LoVo (cell line): Measurements from ENCODE around the gene TSPAN9.

ENCODE experiments used
- DNase-seq: peaks from one replicate; pipeline ENCODE4 v3.0.0-alpha.2; 2016; ENCODE audit warnings: low spot score

Gene TSPAN9

DNA sequence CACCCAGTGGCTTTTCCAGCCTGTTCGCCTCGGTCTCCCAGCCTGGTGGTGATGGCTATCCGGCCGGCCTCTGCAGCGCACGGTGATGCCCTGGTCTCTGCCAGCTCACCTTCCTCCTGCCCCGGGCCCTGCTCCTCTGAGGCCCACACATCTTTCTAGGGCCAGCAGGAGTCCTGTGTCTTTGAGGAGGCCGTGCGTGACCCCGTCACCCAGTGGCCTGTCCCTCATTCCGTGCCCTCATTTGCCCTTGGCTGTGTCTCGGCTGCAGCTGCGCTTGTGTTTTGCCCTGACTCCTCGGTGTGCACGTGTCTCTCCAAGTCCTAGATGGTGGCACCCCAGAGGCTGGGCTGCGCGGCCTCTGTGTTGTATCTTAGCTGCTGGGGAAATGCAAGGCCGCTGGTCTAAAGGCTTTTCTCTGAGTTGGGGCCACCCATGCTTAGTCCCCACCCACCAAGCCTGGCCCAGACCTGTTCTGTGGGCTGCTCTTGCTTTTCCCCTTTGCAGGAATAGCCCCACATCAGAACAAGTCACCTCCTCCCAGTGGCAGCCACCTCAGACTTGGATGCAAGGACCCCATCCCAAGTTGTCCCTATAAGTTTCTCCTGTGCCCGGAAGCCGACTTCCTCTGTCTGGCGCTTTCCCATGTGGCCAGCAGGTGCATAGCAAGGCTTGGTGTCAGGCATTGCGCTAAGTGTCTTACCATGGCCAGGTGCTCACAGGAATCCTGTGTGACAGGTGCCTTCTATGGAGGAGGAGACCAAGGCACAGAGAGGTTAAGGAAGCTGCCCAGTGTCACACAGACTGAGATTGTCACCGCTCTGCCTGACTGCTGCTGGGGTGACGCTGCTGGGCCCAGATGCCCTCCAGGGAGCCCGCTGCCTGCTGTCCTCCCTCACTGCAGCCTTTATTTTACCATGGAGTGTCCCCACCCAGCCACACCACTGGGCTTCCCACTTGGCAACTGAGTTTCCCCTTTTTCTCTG, 64.5 kb downstream of the TSPAN9 start:
- no peak for DNase-seq

DNA sequence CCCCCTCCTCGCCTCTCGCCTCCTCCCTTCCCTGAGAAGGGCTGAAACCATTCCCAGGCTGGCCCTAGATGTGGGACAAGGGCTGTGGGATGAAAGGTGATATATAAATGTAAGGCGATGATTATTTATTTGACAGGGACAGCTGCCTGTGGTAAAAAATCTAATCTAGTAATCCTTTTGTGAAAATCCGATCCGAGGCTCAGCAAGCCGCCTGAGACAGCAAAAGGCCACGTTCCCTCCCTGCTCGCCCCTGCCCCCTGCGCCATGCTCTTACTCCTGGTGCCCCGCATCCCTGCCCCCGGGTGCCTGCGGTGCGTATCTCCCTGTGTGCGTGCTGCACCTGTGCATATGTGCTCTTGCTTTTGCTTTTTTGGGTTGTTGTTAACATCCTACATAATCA, 65.2 kb downstream of the TSPAN9 start:
- no peak for DNase-seq

DNA sequence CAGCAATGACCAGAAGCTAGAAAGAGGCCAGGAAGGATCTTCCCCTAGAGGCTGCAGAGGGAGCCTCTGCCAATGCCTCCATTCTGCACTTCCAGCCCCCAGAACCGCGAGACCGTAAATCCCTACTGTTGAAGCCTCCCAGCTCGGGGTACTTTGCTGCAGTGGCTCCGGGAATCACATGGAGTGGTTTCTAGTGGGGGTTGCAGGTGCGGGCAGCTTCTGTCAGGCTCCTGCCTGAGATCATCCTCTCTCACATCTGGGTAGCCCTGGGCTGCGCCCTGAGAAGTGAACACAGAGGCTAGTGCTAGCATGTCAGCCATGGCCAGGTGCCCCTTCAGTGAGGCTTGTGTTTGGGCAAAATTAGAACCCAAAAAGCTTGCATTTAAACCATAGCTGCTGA, 67.3 kb downstream of the TSPAN9 start:
- DNase-seq = no peak

DNA sequence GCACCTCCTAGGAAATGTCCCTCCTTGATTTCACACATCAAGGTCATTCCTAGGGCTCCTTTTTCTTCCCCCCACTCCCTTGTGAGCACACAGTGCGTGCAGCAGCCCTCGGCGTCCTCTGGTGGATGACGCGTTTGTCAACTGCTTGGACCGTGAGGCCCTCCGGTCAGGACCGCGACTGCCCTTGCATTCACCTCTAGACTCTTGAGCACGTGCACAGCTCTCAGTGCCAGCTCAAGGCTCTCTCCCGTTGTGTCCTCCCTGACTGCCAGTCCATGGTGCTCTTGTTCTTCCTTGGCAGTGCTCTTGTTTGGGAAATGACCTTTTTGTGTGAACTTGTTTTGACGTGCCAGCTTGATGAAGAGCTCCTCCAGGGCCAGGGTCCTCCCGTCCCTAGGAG, 67.9 kb downstream of the TSPAN9 start:
- DNase-seq = no peak

DNA sequence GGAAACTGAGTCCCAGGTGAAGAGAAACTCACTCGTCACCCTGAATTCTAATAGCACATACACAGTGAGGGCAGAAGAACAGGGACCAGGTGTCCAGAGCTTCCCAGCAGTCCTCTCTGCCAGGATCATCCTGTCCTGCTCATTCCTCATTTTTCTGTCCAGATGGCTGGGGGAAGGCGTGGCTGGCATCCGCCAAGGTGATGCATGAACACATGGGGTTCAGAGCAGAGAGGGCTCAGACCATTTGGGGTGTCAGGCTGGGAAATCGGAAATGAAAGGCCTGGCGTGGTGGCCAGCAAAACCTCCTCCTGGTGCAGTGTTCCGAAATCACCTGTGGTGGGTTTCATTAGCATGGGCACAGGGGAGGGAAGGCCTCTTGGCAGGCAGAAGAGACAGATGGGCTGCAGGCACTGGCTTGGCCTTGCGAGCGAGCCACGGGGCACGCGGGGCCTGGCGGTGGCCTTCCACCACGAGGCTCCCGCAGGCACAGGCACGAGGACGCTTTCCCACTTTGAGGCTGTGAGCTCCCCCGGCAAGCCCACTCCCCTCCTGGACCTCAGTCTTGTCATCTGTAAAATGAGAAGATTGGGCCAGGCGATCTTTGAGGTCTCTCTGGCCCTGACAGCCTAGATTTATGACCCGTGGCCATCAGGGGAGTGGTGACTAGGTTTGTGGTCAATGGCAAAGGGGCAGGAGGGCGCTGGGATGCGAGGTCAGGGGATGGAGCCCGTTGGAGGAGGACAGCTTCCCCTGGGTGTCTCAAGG, 68.5 kb downstream of the TSPAN9 start:
- no peak for DNase-seq

DNA sequence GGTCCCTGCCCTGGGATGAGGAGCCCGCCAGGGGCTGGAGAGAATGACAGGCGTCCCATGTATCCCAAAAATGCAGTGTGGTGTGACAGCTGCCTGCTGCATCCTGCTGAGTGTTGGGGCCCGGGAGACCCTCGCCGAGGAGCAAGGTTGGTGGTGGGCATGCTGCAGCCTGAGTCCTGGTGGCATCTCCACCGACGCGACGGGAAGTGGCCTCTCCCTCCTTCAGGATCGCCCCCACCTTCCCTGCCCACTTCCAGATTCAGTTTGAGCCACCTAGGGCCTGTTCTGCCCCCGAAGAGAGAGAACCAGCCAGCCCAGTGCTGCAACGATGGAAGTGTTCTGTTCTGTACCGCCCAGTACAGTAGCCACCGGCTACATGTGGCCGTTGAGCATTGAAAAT, 70.1 kb downstream of the TSPAN9 start:
- DNase-seq = no peak

DNA sequence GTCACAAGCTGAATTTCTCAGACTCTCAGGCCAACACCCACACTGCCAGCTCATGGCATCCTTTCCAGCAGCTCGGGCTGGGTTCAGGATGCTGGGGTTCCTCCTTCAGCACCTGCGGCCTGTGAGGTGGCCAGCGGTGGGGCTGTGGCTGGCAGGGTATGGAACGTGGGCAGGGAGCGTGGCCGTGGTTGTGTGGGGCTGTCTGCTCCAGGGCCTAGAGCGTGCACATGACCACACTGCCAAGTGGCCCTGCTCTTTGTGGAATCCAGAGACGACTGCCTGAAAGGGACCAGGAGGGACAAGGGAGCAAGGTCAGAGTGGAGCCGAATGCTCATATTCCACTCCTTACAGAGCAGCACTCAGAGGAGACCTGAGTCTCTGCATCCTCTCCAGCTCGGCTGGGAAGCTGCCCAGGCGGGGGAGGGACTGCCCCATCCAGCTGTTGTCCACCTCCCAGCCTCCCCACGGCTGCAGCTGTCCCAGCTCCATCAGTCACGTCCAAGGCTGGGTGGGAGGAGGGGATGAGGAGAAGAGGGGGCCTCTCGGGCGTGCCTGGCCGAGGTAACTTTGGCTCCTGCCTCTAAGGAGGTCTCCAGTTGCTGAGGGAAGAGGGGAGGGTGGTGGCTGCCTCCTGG, 71.3 kb downstream of the TSPAN9 start:
- DNase-seq = no peak

DNA sequence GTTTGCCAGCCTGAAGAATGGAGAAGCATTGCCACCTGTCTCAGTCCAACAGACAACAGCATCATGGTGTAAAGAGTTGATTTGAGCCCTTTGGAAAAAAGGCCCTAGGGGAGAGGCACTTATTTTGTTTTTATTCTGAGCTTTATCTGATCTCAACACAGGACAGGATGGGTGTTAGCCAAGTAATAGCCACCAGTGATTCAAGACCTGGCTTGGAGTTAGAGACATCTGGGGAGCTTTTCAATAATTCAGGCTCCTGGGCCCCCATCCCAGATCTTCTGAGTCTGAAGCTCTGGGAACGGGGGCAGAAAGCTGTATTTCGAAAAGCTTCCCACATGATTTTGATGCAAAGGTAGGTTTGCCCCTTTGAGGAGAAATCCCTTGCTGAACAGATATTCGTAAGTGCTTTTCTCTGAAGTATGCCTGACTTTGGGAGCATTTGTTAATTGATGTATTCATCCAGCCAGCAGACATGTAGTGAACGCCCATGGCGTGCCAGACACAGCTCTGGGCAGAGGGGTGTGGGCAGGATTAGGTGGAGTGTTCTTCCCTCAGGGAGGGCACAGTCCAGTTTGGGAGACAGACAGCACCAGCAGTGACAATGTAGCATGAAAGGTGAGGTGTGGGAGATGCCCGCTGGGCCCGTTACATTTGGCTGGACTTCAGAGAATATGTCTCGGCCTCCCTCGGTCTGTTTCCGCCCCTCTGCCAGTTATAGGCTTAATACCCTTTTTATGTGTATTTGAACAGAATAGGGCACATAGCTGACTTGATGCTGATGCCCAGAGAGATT, 72.5 kb downstream of the TSPAN9 start:
- DNase-seq = no peak

DNA sequence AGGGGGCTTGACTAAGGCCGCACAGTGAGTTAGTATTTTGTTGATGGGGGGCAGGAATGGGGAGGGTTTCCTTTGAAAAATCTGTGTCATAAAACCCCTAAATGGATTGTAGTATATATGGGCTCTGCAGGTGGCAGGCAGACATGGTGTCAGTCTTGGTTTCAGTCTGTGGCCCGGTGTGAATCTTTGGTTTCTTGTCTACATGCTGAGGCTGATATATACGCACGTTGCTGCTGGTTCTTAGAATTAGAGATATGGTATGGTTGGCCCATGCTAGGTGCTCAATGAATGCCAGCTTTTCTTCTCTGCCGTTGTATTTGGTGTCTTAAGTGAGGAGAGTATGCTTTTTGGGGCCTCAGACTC, 73.1 kb downstream of the TSPAN9 start:
- DNase-seq = no peak

DNA sequence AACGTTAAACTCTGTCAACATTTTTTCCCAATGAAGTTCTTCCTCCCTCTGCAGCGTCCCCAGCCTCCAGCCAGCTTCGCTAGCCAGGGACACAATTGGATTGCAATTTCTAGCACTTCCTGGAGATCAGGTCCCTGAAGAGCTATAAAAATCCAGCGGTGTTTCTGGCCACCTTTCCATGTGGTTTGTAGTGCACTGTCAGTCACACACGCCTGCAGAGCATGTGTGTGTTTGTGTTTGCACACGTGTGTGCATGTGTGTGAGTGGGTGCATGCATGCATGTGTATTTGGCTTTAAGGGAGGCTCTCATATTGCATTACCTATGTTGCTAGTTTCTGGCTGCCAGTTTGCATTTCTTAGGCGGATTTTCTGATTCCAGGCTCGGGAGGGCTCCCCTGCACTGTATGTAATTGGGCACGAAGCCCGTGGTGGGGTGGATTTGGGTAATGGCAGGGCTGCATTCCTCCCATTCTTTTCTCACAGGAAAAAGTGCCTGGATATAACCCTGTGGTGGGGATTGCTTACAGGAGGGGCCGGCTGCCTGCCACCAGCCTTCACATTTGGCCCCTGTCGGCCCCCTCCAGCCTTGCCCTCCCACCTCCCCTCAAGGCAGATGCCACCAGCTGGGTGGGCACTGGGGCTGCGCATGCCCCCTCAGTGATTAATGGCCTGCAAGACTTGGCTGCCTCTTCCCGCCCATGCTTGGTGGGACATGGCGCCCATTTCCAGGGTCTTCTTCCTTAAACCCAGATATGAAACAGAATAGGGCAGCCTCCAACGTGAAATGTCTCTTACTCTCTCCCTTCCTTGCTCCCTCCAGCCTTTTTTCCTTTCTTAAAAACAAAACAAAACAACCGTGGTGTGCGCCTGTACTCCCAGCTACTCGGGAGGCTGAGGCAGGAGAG, 74.0 kb downstream of the TSPAN9 start:
- DNase-seq = no peak

DNA sequence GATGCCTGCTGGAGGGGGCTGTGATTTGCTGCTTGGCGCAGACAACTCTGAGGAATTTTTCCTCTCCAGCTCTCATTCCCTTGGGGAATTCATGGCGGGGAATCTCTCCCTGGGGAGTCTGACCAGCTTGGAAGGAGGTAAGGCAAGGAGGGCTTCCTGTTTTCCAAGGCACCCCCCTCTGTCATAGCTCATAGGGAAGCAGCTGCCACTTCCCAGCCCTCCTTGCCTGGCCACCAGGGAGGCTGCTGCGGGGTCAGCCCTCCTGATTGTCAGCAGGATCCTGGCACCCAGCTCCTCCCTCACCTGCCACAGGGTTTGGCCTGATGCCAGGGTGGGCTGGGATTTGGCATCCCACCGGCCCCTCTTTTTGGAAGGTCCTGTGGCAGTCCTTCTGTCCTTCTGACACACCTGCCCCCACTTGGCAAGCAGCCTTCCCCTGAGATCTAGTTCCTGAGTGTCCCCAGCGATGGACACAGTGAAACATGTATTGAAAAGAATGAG, 74.9 kb downstream of the TSPAN9 start:
- DNase-seq = no peak

DNA sequence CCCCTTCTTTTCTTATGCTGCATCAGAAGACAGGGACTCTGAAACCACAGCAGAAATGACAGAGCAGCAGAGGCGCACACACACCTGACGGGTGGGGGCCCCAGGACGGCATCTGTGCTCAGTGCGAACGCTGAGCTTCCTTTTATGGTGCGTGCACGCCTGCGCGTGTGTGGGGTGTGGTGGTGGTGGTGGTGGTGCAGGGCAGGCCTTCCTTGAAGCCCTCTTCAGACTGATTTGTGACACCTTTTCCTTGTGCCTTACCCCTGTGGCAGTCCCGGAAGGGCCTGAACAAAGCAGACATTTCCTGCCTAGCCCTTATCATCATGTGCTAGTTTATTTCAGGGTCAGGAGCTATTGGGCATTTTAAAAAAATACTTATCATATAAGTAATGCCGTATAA, 75.7 kb downstream of the TSPAN9 start:
- no peak for DNase-seq

DNA sequence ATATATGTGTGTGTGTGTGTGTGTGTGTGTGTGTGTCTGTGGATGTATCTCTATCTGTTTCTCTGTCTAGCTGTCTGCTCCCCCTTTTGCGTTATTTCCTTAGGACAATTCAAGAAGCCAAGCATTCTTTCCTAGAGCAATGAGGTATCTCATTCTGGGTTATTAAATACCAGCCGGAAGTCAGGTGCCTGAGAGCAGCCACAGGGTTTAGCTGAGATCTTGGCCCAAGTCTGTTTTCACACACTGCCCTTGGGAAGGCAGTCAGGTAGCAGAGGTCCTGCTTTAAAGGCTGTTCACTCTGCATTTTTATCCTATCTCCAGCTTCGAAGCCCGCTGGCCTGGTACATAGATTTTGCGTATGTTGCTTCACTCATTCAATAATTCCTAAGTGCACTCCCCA, 76.8 kb downstream of the TSPAN9 start:
- DNase-seq = no peak

DNA sequence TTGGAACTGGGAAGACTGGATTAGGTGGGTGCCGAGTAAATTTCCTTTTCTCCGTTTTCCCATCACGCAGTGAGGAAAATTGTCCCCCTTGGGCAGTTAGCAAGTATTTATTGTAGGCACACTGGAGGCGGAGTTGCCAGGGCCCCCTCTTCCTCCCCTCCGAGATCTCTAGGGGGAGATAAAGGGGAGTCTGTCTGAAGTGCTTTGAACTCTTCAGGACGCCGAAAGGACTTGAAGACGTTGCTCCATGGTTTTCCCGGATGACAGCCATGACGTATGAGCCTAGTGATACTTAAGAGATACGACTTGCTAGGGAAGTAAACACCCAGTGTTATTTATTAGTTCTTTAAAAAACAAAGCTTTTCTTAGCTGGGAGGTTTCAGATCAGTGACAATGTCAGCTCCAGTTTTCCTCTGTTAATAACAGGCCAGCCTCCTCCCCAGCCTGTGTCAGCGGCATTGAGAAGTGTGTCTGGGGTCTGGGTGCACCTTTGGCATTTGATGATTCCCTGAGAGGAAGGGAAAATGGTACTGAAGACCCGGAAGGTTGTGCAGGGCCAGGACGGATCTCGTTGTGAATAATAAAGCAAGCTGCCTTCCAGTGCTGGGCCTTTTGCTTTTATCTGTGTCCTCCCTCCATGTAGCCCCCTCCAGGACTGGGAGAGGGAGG, 78.7 kb downstream of the TSPAN9 start:
- DNase-seq = no peak

DNA sequence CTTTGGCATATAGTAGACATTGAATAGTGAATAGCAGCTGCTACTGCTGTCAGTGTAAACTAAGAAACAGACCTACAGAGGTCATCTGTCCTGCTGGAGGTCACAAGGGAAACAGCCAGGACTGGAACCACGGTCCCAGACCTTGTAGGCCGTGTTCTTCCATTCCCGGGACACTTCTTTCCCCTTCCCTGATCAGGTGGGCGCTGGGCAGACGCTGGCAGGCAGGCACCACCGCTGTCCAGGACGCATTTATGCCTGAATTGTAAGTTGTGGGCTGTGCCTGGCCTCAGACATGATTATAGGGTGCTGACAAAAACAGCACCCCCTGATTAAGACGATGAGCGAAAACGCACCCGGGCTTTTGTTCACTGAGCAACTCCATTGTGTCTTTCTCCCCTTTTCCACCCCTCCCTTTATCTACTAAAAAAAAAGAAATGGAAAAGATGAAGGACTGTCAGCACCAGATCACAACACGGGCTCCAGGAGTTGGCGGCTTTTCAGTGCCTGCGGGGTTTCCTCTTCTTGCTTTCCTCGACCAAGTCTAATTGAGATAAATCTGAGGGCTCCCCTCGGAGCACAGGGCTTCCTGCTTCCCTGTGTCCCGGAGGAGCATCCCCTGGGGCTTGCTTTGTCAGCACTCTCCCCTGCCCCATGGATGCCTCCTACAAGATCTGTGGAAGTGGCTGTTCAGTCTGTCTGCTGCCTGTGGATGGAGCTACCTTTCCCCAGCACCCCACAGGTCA, 80.6 kb downstream of the TSPAN9 start:
- DNase-seq = no peak

DNA sequence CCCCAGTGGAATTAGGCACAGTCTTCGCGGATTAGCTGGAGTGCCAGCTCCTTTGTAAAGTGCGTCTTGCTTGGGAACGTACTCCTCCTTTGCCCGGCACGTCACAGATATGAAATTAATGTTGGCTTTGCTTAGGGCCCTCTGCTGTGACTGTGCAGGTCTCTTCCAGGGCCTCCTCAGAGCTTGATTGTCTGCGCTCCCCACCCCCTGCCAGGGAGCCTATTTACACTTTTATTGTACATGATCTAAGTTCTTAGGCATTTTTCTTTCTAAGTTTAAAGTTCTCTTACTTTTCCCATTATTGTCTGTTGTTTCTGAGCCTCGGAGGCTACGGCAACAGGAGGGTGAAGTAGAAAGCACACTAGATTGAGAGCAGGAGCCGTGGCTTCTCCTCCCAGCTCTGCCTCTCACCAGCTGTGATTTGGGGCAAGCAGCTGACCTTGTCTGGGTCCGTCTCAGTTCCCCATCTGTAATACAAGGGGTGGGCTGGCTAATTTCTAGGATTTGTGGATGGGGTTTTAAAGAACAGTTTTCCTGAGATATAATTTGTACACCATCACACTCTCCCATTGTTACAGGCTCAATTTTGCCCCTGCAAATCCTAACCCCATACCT, 81.8 kb downstream of the TSPAN9 start:
- DNase-seq = no peak

DNA sequence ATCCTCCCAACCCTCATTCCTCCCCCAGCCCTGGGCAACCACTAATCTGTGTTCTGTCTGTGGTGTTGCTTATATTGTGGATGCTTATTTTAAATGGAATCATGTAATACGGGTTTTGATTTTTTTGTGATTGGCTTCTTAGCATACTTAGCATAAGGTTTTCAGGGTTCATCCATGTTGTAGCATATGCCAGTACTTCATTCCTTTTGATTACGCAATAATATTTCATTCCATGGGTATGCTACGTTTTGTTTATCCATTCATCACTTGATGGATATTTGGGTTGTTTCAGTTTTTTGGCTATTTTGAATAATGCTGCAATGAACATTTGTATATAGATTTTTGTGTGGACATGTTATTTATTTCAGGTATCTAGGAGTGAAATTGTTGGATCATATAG, 82.9 kb downstream of the TSPAN9 start:
- no peak for DNase-seq

DNA sequence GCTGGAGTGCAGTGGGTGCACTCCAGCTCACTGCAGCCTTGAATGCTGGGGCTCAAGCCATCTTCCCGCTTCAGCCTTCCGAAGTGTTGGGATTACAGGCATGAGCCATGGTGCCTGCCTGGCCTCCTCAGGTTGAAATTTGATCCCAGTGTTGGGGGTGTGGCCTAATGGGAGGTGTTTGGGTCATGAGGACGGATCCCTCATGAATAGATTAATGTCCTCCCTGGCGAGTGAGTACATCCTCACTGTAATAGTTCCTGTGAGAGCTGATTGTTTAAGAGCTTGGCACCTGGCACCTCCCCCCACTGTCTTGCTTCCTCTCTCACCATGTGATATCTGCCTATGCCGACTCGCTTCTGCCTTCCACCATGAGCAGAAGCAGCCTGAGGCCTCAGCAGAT, 84.7 kb downstream of the TSPAN9 start:
- DNase-seq = no peak

DNA sequence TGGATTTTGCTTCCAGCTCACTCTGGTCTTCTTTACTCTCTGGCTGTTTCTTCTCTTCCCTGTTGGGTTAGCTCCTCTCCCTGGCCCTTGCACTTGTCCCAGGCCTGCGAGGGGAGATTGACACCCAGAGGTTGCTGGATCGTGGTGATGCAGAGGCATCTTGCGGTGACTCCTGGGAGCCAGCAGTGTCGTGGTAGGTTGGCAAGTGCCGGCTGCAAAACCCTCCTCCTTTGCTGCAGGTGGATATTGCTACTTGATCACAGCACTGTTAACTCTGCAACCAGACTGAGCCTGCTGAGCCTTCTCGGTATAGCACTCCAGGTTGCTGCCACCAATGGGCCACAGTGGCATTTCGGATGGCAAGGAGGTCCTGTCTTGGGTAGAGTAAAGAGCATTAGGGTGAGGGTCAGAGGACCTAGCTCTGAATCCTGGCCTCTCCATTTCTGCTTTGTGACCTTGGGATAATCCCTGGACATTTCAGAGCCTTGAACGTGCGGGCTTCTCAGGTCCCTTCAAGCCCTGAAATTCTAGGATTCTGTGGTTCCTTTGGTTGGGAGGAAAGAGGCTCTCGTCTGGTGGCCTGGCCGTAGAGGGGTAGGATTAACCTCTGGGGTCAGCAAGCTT, 87.4 kb downstream of the TSPAN9 start:
- DNase-seq = no peak
